ENCODE data around the gene VIT. TPM values are rescaled to one million over a fixed set of nuclear protein-coding genes. Genes with fewer than 3 reads are reported as not detected.

VIT gene
- total RNA-seq, 4 donors from 2014 or later = 1.2 to 5.0 (median 3.8) TPM

DNA sequence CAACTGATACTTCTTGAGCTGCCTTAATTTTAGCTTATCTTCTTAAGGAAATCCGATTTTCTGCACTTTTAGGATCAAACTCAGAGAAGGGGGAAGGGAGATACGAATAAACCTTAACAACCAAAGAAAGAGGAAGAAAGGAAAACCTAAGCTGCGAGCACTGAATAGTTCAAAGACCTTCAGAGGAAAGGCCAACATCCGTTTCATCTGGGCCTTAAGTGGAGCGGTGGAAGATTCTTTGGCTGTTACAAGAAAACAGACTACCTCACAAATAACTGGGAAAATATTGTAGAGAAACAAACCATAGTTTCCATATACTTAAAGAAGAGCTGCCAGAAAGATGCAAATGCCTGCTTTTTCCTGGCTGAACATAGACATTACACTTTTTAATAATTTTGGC, 43.6 kb downstream of the VIT start:
- TF ChIP-seq POLR2A (IDR thresholded peaks at IDR 0.05) = no peak
- TF ChIP-seq, protein P1, sequence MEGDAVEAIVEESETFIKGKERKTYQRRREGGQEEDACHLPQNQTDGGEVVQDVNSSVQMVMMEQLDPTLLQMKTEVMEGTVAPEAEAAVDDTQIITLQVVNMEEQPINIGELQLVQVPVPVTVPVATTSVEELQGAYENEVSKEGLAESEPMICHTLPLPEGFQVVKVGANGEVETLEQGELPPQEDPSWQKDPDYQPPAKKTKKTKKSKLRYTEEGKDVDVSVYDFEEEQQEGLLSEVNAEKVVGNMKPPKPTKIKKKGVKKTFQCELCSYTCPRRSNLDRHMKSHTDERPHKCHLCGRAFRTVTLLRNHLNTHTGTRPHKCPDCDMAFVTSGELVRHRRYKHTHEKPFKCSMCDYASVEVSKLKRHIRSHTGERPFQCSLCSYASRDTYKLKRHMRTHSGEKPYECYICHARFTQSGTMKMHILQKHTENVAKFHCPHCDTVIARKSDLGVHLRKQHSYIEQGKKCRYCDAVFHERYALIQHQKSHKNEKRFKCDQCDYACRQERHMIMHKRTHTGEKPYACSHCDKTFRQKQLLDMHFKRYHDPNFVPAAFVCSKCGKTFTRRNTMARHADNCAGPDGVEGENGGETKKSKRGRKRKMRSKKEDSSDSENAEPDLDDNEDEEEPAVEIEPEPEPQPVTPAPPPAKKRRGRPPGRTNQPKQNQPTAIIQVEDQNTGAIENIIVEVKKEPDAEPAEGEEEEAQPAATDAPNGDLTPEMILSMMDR (IDR thresholded peaks at IDR 0.05) = no peak
- Histone ChIP-seq H3K27ac (no peak overlapping the region), H3K27me3 (no peaks in the 10 kb centered on the region), H3K9me3 (no peaks in the 10 kb centered on the region), H3K4me1 (no peaks in the 10 kb centered on the region), H3K36me3 (no peaks in the 10 kb centered on the region), H3K4me3 (no peak overlapping the region)
- no peak for DNase-seq

DNA sequence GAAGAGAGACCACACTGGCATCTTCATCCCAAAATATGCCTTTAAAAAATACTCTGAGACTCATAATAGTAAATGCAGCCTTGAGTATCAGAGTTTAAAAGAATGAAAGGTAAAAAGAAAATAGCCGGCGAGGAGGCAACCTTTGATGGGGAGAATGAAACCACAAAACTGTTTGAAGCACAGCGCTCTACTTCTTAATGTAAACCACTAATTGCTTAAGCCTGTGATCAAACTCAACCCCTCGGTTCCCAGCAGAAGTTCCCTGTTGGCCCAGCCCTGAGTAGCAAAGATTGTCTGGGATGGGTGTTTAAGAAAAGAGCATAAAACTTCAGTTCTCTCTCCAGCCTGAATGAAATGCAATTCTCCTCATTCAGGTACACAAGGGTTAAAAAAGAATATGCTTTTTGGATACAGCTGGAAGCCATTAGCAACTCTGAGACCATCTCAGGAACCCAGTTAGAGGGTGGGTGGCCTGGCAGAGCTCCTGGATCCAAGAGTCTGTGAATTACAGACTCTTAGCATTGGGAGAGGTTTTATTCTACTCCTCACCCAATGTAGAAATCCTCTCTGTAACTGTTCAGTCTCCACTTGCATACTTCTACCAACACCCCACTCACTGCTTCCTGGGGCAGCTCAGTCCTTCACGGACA, 44.8 kb downstream of the VIT start:
- DNase-seq = no peak
- no peaks in the 10 kb centered on the region for H3K9me3 ChIP-seq
- TF ChIP-seq, protein P1 (IDR thresholded peaks at IDR 0.05) = no peak
- no peak for TF ChIP-seq POLR2A (IDR thresholded peaks at IDR 0.05)
- H3K4me3 ChIP-seq = no peak overlapping the region
- H3K4me1 ChIP-seq = no peaks in the 10 kb centered on the region
- H3K27ac ChIP-seq = no peak overlapping the region
- no peaks in the 10 kb centered on the region for H3K36me3 ChIP-seq
- H3K27me3 ChIP-seq = no peaks in the 10 kb centered on the region

DNA sequence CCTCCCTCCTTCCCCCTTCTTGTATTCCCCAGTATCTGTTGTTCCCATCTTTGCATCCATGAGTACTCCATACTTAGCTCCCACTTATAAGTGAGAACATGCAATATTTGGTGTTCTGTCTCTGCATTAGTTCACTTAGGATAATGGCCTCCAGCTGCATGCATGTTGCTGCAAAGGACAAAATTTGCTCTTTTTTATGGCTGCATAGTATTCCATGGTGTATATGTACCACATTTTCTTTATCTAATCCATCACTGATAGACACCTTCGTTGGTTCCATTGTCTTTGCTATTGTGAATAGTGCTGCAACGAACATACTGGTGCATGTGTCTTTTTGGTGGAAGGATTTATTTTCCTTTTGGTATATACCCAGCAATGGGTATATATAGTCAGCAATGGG, 47.4 kb downstream of the VIT start:
- TF ChIP-seq POLR2A (IDR thresholded peaks at IDR 0.05) = no peak
- TF ChIP-seq, protein P1 (IDR thresholded peaks at IDR 0.05) = no peak
- no peaks in the 10 kb centered on the region for H3K36me3 ChIP-seq
- no peak overlapping the region for H3K27ac ChIP-seq
- no peaks in the 10 kb centered on the region for H3K27me3 ChIP-seq
- H3K9me3 ChIP-seq = no peaks in the 10 kb centered on the region
- no peak for DNase-seq
- no peaks in the 10 kb centered on the region for H3K4me1 ChIP-seq
- no peak overlapping the region for H3K4me3 ChIP-seq

DNA sequence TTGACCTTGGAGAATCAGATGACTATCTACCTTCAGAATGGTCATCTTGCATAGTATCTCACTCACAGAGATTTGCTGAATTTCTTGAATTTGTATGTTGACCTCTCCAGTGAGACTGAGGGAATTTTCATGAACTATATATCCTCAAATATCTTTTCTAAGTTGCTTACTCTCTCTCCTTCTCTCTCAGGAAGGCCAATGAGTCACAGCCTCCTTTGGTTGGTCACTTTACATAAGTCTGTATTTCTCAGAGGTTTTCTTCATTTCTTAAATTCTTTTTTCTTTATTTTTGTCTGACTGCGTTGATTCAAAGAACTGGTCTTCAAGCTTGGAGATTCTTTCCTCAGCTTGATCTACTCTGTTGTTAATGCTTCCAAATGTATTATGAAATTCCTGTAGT, 51.7 kb downstream of the VIT start:
- no peak overlapping the region for H3K4me3 ChIP-seq
- H3K27me3 ChIP-seq = no peaks in the 10 kb centered on the region
- H3K36me3 ChIP-seq = no peaks in the 10 kb centered on the region
- no peak for DNase-seq
- H3K4me1 ChIP-seq = no peaks in the 10 kb centered on the region
- H3K9me3 ChIP-seq = no peaks in the 10 kb centered on the region
- TF ChIP-seq, protein P1 (IDR thresholded peaks at IDR 0.05) = no peak
- no peak for TF ChIP-seq POLR2A (IDR thresholded peaks at IDR 0.05)
- no peak overlapping the region for H3K27ac ChIP-seq

DNA sequence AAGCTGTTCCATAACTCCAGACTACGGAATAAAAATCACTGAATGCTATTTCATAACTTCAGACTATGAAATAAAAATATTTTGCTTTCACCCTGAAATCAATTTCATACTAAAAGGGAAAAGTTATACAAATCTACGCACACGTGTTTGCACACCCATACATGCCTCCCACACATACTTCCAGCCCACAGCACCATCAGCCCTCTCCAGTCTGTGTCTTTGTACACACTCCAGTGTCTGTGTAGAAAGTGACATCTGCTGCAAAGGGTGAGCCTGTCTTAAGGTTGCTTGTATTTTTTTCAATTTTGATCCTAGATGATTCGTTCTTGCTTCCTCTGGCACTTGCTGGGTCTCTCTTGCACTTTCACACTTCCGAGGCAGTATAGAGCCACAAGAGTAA, 53.6 kb downstream of the VIT start:
- H3K27me3 ChIP-seq = no peaks in the 10 kb centered on the region
- DNase-seq = no peak
- H3K27ac ChIP-seq = no peak overlapping the region
- no peaks in the 10 kb centered on the region for H3K4me1 ChIP-seq
- H3K4me3 ChIP-seq = no peak overlapping the region
- TF ChIP-seq, protein P1 (IDR thresholded peaks at IDR 0.05) = no peak
- TF ChIP-seq POLR2A (IDR thresholded peaks at IDR 0.05) = no peak
- H3K36me3 ChIP-seq = no peaks in the 10 kb centered on the region
- no peaks in the 10 kb centered on the region for H3K9me3 ChIP-seq

Measured in Peyer's patch (tissue), 4 donors.